WTC11 (cell line): ENCODE results near the gene MEIKIN.

ENCODE experiments used
- CREB1 ChIP-seq: sonication (generic); formaldehyde crosslinking; IDR thresholded peaks from 2 replicates; pipeline ENCODE4 v1.8.0; 2023; ENCODE audit warnings: mild to moderate bottlenecking, missing genetic modification reagents
- GRHL2 ChIP-seq: fragments of 250-450 bp; sonication (Bioruptor Pico); IDR thresholded peaks from 2 replicates; pipeline ENCODE4 v1.8.0; 2022; ENCODE audit warnings: mild to moderate bottlenecking, moderate library complexity; ENCODE audit not compliant: insufficient replicate concordance, severe bottlenecking
- JUN ChIP-seq: sonication (generic); formaldehyde crosslinking; IDR thresholded peaks from 2 replicates; pipeline ENCODE4 v1.8.0; 2023; ENCODE audit warnings: mild to moderate bottlenecking, missing genetic modification reagents
- TCF7 ChIP-seq: sonication (generic); formaldehyde crosslinking; IDR thresholded peaks from 2 replicates; pipeline ENCODE4 v1.8.0; 2022; ENCODE audit warnings: mild to moderate bottlenecking, low read depth, missing genetic modification reagents, moderate library complexity
- TP53 ChIP-seq: sonication (generic); formaldehyde crosslinking; IDR thresholded peaks from 2 replicates; pipeline ENCODE4 v1.8.1; 2023; ENCODE audit warnings: mild to moderate bottlenecking, missing genetic modification reagents
- TF ChIP-seq, protein P1 (sequence below): fragments of 200-600 bp; IDR thresholded peaks from 2 replicates; pipeline ENCODE4 v1.8.0; 2022; ENCODE audit warnings: antibody characterized with exemption
- TF ChIP-seq, protein P2 (sequence below): sonication (generic); formaldehyde crosslinking; conservative IDR thresholded peaks from 2 replicates; pipeline ENCODE4 v1.8.1; 2023; ENCODE audit warnings: mild to moderate bottlenecking, low read depth, missing genetic modification reagents, moderate library complexity
- TF ChIP-seq, protein P3 (sequence below): sonication (generic); formaldehyde crosslinking; IDR thresholded peaks from 2 replicates; pipeline ENCODE4 v1.8.0; 2022; ENCODE audit warnings: missing genetic modification reagents
- TF ChIP-seq, protein P4 (sequence below): sonication (generic); formaldehyde crosslinking; IDR thresholded peaks from 2 replicates; pipeline ENCODE4 v1.8.0; 2022; ENCODE audit warnings: mild to moderate bottlenecking, missing genetic modification reagents

DNA sequence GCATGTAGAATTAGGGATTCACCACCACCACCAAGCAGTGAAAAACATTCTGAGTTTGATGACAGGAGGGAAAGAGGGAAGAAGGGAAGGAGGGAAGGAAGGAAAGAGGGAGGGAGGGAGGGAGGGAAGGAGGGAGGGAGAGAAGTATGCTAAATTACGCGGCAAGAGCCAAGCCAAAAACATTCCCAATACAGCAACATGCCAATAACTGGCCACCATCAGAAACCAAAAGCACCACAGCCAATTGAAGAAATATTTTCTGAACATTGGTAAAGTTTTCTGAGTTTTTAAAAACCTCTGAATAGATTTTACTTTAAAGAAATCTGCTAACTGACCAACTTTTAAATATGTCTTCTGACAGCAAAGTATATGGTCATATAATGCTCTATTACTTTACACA, 184.7 kb downstream of the MEIKIN start:
- TF ChIP-seq, protein P1, sequence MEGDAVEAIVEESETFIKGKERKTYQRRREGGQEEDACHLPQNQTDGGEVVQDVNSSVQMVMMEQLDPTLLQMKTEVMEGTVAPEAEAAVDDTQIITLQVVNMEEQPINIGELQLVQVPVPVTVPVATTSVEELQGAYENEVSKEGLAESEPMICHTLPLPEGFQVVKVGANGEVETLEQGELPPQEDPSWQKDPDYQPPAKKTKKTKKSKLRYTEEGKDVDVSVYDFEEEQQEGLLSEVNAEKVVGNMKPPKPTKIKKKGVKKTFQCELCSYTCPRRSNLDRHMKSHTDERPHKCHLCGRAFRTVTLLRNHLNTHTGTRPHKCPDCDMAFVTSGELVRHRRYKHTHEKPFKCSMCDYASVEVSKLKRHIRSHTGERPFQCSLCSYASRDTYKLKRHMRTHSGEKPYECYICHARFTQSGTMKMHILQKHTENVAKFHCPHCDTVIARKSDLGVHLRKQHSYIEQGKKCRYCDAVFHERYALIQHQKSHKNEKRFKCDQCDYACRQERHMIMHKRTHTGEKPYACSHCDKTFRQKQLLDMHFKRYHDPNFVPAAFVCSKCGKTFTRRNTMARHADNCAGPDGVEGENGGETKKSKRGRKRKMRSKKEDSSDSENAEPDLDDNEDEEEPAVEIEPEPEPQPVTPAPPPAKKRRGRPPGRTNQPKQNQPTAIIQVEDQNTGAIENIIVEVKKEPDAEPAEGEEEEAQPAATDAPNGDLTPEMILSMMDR = no peak
- TF ChIP-seq, protein P2, sequence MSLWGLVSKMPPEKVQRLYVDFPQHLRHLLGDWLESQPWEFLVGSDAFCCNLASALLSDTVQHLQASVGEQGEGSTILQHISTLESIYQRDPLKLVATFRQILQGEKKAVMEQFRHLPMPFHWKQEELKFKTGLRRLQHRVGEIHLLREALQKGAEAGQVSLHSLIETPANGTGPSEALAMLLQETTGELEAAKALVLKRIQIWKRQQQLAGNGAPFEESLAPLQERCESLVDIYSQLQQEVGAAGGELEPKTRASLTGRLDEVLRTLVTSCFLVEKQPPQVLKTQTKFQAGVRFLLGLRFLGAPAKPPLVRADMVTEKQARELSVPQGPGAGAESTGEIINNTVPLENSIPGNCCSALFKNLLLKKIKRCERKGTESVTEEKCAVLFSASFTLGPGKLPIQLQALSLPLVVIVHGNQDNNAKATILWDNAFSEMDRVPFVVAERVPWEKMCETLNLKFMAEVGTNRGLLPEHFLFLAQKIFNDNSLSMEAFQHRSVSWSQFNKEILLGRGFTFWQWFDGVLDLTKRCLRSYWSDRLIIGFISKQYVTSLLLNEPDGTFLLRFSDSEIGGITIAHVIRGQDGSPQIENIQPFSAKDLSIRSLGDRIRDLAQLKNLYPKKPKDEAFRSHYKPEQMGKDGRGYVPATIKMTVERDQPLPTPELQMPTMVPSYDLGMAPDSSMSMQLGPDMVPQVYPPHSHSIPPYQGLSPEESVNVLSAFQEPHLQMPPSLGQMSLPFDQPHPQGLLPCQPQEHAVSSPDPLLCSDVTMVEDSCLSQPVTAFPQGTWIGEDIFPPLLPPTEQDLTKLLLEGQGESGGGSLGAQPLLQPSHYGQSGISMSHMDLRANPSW (CRISPR knock-in tag) = no peak
- TF ChIP-seq TCF7 (CRISPR knock-in tag) (no peak), GRHL2 (no peak), TP53 (CRISPR knock-in tag) (no peak), CREB1 (CRISPR knock-in tag) (no peak), JUN (CRISPR knock-in tag) (no peak)
- TF ChIP-seq, protein P3, sequence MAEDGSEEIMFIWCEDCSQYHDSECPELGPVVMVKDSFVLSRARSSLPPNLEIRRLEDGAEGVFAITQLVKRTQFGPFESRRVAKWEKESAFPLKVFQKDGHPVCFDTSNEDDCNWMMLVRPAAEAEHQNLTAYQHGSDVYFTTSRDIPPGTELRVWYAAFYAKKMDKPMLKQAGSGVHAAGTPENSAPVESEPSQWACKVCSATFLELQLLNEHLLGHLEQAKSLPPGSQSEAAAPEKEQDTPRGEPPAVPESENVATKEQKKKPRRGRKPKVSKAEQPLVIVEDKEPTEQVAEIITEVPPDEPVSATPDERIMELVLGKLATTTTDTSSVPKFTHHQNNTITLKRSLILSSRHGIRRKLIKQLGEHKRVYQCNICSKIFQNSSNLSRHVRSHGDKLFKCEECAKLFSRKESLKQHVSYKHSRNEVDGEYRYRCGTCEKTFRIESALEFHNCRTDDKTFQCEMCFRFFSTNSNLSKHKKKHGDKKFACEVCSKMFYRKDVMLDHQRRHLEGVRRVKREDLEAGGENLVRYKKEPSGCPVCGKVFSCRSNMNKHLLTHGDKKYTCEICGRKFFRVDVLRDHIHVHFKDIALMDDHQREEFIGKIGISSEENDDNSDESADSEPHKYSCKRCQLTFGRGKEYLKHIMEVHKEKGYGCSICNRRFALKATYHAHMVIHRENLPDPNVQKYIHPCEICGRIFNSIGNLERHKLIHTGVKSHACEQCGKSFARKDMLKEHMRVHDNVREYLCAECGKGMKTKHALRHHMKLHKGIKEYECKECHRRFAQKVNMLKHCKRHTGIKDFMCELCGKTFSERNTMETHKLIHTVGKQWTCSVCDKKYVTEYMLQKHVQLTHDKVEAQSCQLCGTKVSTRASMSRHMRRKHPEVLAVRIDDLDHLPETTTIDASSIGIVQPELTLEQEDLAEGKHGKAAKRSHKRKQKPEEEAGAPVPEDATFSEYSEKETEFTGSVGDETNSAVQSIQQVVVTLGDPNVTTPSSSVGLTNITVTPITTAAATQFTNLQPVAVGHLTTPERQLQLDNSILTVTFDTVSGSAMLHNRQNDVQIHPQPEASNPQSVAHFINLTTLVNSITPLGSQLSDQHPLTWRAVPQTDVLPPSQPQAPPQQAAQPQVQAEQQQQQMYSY (CRISPR knock-in tag) = no peak
- TF ChIP-seq, protein P4, sequence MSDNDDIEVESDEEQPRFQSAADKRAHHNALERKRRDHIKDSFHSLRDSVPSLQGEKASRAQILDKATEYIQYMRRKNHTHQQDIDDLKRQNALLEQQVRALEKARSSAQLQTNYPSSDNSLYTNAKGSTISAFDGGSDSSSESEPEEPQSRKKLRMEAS (CRISPR knock-in tag) = no peak
